Smooth muscle cell (in vitro differentiated cells): Measurements from ENCODE around the gene ZFYVE1. TPM values are rescaled to one million over a fixed set of nuclear protein-coding genes. Genes with fewer than 3 reads are reported as not detected.
"Not testable (repeated sequence)": the region's sequence is repeated elsewhere in the genome, so short reads cannot be mapped to it uniquely, and the experiment has no call there.

Source experiments
- DNase-seq: peaks from one replicate; lab custom pipeline; 2025; ENCODE audit not compliant: unreplicated experiment; lab: John Stamatoyannopoulos, UW
- H2AFZ ChIP-seq: fragments of 200-600 bp; sonication (generic); 2 replicates; pipeline ENCODE4 v1.6.0; 2016; ENCODE audit warnings: antibody characterized with exemption, low read depth, mild to moderate bottlenecking
- H3F3A ChIP-seq: fragments of 200-600 bp; sonication (generic); 2 replicates; pipeline ENCODE4 v1.6.0; 2017; ENCODE audit warnings: antibody characterized with exemption, low read depth
- H3K27ac ChIP-seq: fragments of 200-600 bp; sonication (generic); 2 replicates; pipeline ENCODE4 v1.5.1; 2016; ENCODE audit warnings: low read depth, mild to moderate bottlenecking
- H3K27me3 ChIP-seq: fragments of 200-600 bp; sonication (generic); 2 replicates; pipeline ENCODE4 v1.6.1; 2016; ENCODE audit warnings: low read depth, mild to moderate bottlenecking
- H3K36me3 ChIP-seq: fragments of 200-600 bp; sonication (generic); 2 replicates; pipeline ENCODE4 v1.5.1; 2016; ENCODE audit warnings: low read depth
- H3K4me1 ChIP-seq: fragments of 200-600 bp; sonication (generic); 2 replicates; pipeline ENCODE4 v1.5.1; 2016; ENCODE audit warnings: low read depth
- H3K4me2 ChIP-seq: fragments of 200-600 bp; sonication (generic); 2 replicates; pipeline ENCODE4 v1.6.0; 2016; ENCODE audit warnings: mild to moderate bottlenecking
- H3K4me3 ChIP-seq: fragments of 200-600 bp; sonication (generic); 2 replicates; pipeline ENCODE4 v1.5.1; 2016; ENCODE audit warnings: mild to moderate bottlenecking
- H3K79me2 ChIP-seq: fragments of 200-600 bp; sonication (generic); 2 replicates; pipeline ENCODE4 v1.6.0; 2016; ENCODE audit warnings: low read depth, mild to moderate bottlenecking
- H3K9ac ChIP-seq: fragments of 200-600 bp; sonication (generic); 2 replicates; pipeline ENCODE4 v1.6.0; 2016; ENCODE audit warnings: low read depth
- H3K9me3 ChIP-seq: fragments of 200-600 bp; sonication (generic); replicated peaks from 2 replicates; pipeline ENCODE4 v1.5.1; 2016; ENCODE audit warnings: low read depth
- H4K20me1 ChIP-seq: fragments of 200-600 bp; sonication (generic); 2 replicates; pipeline ENCODE4 v1.6.0; 2016; ENCODE audit warnings: low read depth
- CTCF ChIP-seq: fragments of 200-600 bp; sonication (generic); IDR thresholded peaks from 2 replicates; pipeline ENCODE4 v1.5.1; 2017; ENCODE audit warnings: borderline replicate concordance, mild to moderate bottlenecking, antibody characterized with exemption; ENCODE audit not compliant: insufficient read depth, poor library complexity, severe bottlenecking
- WGBS: methylation state at CpG from one replicate; pipeline ENCODE4 v1.1.7; 2016; ENCODE audit warnings: low lambda C conversion rate; 5-methylcytosine and 5-hydroxymethylcytosine counted together
- polyA plus RNA-seq: library from polyadenylated mRNA; unstranded; fragments of >200 nt; fragmentation: Nextera tagmentation; extraction: Ambion mirVana; gene quantifications from 2 replicates; pipeline ENCODE4 v1.2.1, GENCODE V29; 2016
- total RNA-seq: library from RNA; depleted of rRNA; stranded (reverse); fragments of >200 nt; gene quantifications from 2 replicates; pipeline ENCODE4 v1.2.3, GENCODE V29; 2014

ZFYVE1 gene
- total and polyA plus RNA-seq, 2 experiments from 2014 or later, result 19.0 to 20.1 TPM

- no peak for DNase-seq
- Histone ChIP-seq H3K9me3 (no peaks in the 10 kb centered on the region), H3F3A (no peaks in the 10 kb centered on the region), H3K4me2 (no peak overlapping the region), H2AFZ (no peak overlapping the region), H4K20me1 (no peaks in the 10 kb centered on the region), H3K79me2 (no peaks in the 10 kb centered on the region), H3K36me3 (no peaks in the 10 kb centered on the region), H3K4me1 (no peaks in the 10 kb centered on the region), H3K27ac (peak overlapping the region; percentile 59), H3K27me3 (no peaks in the 10 kb centered on the region), H3K9ac (no peak overlapping the region), H3K4me3 (no peak overlapping the region)
- no peak for TF ChIP-seq CTCF
- WGBS, result 74% methylated on average over 10 of the region's 10 CpGs
Measured at GRCh38 chr14:72961579-72962335, 65.1 kb downstream of the ZFYVE1 start.

- not testable (repeated sequence) for H3K4me1 ChIP-seq, H2AFZ ChIP-seq, H4K20me1 ChIP-seq, DNase-seq, H3K79me2 ChIP-seq, H3F3A ChIP-seq, H3K36me3 ChIP-seq, H3K27me3 ChIP-seq, H3K4me3 ChIP-seq, H3K9ac ChIP-seq, H3K4me2 ChIP-seq, H3K9me3 ChIP-seq
- 92% methylated on average over 4 of the region's 4 CpGs for WGBS
- peak overlapping the region; percentile 59 for H3K27ac ChIP-seq
Measured at GRCh38 chr14:72961016-72961415, 65.9 kb downstream of the ZFYVE1 start.

- no peaks in the 10 kb centered on the region for H3K9me3 ChIP-seq
- H3K27ac ChIP-seq, result no peak overlapping the region
- H2AFZ ChIP-seq, result no peak overlapping the region
- no peaks in the 10 kb centered on the region for H3K79me2 ChIP-seq
- TF ChIP-seq CTCF, result no peak
- no peak overlapping the region for H3K9ac ChIP-seq
- 97% methylated on average over 15 of the region's 15 CpGs for WGBS
- H3K27me3 ChIP-seq, result no peaks in the 10 kb centered on the region
- H4K20me1 ChIP-seq, result no peaks in the 10 kb centered on the region
- H3K4me2 ChIP-seq, result no peak overlapping the region
- no peaks in the 10 kb centered on the region for H3K36me3 ChIP-seq
- no peak for DNase-seq
- H3F3A ChIP-seq, result no peaks in the 10 kb centered on the region
- no peak overlapping the region for H3K4me3 ChIP-seq
- H3K4me1 ChIP-seq, result no peaks in the 10 kb centered on the region
Measured at GRCh38 chr14:72958548-72958947, 68.4 kb downstream of the ZFYVE1 start.

GRCh38 chr14:72957213-72957612, 69.7 kb downstream of the ZFYVE1 start:
- no peak overlapping the region for H3K27ac ChIP-seq
- H3K9me3 ChIP-seq, result no peaks in the 10 kb centered on the region
- H3K4me1 ChIP-seq, result no peaks in the 10 kb centered on the region
- H3F3A ChIP-seq, result no peaks in the 10 kb centered on the region
- H3K4me3 ChIP-seq, result no peak overlapping the region
- TF ChIP-seq CTCF, result no peak
- no peaks in the 10 kb centered on the region for H3K79me2 ChIP-seq
- WGBS, result 90% methylated on average over 3 of the region's 3 CpGs
- no peaks in the 10 kb centered on the region for H3K36me3 ChIP-seq
- H3K9ac ChIP-seq, result no peak overlapping the region
- no peaks in the 10 kb centered on the region for H4K20me1 ChIP-seq
- H3K27me3 ChIP-seq, result no peaks in the 10 kb centered on the region
- H2AFZ ChIP-seq, result no peak overlapping the region
- no peak overlapping the region for H3K4me2 ChIP-seq
- DNase-seq, result no peak

GRCh38 chr14:72956741-72957140, 70.2 kb downstream of the ZFYVE1 start:
- not testable (repeated sequence) for H3K4me2 ChIP-seq, H3K9me3 ChIP-seq, DNase-seq, H3F3A ChIP-seq, H3K79me2 ChIP-seq, H3K4me1 ChIP-seq, H4K20me1 ChIP-seq, H2AFZ ChIP-seq, H3K36me3 ChIP-seq, H3K27ac ChIP-seq, H3K27me3 ChIP-seq, H3K9ac ChIP-seq, H3K4me3 ChIP-seq
- WGBS, result 92% methylated on average over 9 of the region's 9 CpGs
